HK-2 (cell line): ENCODE results near the gene FYTTD1.

Experiments used
- DNase-seq: peaks from one replicate; pipeline ENCODE4 v3.0.0-alpha.2; 2018; ENCODE audit not compliant: unreplicated experiment

FYTTD1 gene

GRCh38 chr3:197737749-197738462, 11.8 kb upstream of the FYTTD1 start:
- DNase-seq = no peak

DNA sequence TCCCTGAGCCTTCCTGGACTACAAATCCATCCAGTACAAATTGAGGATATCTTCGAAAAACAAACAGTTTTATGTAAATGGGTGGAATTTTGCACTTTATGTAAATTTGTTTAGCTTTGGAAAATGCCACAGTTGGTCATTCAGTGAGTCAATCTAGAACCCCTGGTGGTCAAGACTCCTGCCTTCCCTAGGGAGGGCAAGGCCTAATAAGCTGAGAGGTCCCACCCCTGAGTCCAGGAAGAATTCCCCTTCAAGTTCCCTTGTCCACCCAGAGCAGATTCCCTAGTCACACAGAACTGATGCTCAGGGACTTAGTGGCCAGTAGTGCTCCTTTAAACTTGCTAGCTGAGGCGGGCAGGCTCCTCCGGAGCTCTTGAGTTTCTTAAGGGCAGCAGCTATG, 6.9 kb upstream of the FYTTD1 start:
- DNase-seq = no peak

DNA sequence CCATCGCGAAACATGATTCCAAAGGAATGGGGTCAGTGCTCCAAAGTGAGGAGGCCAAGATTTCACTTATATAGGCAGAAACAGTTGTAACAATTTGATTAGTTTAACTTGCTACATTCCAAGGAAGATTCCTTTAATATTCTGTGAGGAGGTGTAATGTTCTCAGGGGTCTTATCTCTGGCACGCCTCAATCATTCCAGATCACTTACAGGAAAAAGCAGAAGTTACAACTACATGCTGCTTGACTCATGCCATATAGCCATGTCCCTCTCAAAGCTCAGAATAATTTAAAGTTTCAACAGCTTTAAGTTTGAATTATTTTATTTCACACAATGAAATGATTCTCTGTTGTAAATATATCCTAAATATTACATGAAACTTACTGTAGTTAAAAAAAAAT, 3.5 kb upstream of the FYTTD1 start:
- DNase-seq = no peak

DNA sequence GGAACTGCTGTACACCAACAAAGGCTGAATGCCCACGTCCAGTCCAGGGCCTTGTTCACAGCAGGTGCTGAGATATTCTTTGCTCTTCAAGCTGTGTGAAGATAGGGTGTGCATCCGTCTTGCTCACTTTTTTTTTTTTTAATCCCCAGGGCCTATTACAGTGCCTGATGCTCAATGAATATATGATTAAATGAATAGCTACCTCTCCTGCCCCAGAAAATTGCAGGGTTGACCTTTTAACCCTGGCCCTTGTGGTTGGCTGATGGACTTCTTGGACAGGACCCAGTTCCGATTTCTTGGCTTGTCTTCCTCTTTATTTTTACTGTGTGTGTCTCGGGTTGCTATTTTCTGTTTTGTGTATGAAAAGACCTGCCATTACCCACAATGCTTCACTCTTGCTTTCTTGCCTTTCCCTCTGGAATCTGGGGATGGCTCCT, 2.9 kb upstream of the FYTTD1 start:
- no peak for DNase-seq

DNA sequence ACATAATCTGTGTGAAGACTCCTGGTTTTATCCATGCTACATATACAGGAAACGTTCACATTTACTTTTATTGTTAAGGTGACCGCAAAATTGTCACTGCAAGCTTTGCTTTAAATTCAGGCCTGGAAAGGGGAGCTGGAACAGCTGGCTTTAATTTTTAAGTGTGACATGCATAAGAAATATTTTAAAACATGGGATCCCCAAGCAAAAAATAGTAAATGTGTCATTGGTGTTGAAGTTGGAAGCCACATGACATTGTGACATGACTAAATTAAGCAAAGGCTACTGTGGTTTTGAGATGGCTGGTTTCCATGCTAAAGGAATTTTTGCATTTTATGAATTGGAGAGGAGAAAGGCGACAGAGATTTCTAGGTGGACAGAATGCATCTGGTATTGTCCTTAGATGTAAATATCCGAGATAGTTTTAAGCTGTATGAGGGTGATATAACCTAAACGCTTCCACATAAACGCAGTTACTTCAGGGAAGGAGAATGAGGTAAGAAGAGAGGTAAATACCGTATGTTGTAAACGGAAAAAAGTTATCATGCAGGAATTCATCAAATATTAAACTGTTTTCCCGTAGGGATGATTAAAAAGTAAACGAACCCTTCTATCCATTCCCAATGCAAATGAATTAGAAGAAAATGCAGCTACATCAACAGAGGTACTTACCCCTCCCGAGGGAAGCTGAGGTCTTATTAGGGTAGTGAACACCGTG, 927 bp upstream of the FYTTD1 start:
- no peak for DNase-seq

GRCh38 chr3:197749315-197749600, 425 bp upstream of the FYTTD1 start:
- no peak for DNase-seq

DNA sequence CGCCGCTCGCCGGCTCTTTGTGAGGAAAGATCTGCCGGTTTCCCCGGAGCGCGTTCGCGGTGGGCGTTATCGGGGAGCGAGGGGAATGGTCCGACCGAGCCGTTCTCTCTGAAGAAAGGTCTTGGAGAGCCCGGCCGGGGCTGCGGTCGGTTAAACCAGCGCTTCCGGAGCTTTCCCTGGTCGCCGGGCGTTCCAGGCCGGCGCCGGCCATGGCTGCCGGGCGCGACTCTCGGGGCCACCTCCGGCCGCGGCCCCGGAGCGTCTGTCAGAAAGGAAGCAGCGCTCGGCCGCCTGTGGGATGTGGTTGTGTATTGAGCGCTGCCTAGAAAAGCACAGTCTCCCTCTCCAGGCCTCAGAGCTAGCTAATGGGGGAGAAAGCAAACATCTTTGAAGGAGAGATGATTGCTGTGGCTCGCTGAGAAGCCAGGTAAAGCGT, 731 bp downstream of the FYTTD1 start:
- DNase-seq = peak; percentile 71

DNA sequence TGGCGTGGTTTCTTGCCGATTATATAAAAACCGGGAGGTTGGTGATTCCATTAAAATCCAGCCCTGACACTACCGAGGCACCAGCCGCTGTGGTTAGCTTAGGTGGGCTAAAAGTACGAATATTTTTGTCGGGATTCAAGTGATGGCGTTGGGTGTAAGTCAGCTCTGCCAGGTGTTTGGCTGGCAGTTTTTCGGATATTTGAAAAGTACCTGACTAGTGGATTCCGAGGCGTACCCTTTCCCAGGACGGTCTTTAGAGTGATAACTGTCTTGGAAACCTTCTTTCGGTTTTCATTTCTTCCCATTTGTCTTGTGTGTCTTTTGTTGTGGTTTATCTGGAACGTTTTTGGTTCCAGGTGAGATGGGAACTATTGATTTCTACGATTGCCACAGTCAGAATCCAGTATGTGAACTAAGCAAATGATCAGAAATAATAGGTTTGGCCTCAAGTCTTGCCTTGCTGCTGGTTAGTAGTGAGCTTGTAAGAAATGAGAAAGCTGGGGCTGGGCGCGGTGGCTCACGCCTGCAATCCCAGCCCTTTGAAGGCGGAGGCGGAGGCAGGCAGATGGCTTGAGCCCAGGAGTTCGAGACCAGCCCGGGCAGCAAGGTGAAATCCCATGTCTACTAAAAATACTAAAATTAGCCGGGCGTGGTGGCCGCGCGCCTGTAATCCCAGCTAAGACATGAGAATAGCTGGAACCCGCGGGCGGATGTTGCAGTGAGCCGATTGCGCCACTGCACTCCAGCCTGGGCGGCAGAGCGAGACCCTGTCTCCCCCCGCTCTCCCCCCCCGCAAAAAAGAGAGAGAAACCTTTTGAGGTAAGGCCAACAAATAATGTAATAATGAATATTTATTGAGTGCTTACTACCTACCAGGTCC, 1.4 kb downstream of the FYTTD1 start:
- DNase-seq = peak; percentile 49

DNA sequence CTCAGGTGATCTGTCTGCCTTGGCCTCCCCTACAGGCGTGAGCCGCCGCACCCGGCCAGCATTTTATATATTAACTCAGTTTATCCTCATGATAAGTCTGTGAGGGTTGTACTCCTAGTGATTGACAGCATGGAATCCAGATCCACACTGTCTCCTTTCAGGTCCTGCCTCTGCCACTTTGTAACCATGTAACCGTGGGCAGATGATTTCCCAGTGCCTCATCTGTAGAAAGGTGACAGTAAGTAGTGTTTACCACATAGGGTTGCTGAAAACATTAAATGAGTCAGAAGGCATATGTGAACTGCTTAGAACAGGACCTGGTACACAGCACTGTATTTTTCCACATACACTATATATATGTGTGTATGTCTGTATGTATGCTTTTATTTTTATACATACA, 2.4 kb downstream of the FYTTD1 start:
- DNase-seq = no peak

GRCh38 chr3:197753263-197753662, 3.6 kb downstream of the FYTTD1 start:
- no peak for DNase-seq

DNA sequence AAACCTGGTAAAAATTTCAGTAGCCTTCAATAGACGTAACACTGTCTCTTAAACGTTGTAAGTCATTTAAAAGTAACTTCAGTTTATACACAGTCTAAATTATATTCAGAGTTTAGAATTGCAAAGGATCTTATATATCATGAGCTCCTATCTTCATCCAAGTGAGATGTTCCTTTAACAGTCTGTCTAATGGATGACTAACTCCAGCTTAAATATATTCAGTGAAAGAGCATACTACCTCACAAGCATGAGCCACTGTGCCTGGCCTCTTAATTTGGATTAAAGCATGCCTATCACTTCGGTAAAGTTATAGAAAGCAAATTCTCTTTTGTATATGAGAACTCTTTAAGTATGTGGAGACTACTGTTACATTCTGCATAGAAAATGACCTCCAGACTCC, 7.0 kb downstream of the FYTTD1 start:
- no peak for DNase-seq

- DNase-seq = no peak
These were observed 8.8 kb downstream of the FYTTD1 start for GRCh38 chr3:197758512-197758911.

DNA sequence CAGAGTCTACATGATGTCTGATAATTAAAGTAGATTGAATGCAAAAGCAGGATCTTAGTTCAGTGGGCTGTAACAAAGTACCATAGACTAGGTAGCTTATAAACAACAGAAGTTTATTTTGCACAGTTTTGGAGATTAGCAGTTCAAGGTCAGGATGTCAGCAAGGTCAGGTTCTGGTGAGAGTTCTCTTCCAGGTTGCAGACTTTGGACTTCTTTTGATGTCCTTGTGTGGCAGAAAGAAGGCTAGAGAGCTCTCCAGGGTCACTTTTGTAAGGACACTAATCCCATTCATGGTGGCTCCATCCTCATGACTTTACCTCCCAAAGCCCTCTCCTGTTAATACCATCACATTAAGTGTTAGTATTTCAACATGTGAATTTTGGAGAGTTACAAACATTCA, 12.1 kb downstream of the FYTTD1 start:
- no peak for DNase-seq

- DNase-seq = no peak
These were observed 25.6 kb downstream of the FYTTD1 start for GRCh38 chr3:197775317-197775716.

DNA sequence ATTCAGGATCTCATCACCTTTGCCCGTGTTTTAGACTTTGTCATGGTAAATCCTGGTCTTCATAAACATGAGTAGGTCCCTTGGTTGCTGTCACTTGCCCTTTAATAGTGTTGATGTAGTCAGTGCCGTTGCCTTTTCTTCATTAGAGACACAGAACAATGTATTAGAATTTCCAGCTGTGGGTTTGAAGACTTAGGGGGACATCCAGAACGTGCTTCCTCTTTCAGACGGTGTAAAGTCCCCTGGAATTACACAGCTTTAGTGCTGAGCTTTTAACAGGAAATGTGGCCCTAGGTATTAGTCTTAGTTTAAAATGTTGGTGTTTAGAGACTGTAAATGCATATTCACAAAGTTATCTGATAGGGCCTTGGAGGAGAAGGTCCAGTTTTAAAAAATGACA, 32.5 kb downstream of the FYTTD1 start:
- DNase-seq = no peak

GRCh38 chr3:197784019-197784585, 34.4 kb downstream of the FYTTD1 start:
- DNase-seq = no peak

GRCh38 chr3:197787412-197787811, 37.7 kb downstream of the FYTTD1 start:
- DNase-seq = no peak

GRCh38 chr3:197789309-197789708, 39.6 kb downstream of the FYTTD1 start:
- DNase-seq = no peak

GRCh38 chr3:197790033-197790432, 40.4 kb downstream of the FYTTD1 start:
- no peak for DNase-seq

- DNase-seq = peak; percentile 91
These were observed 41.6 kb downstream of the FYTTD1 start, which contains the start of gene LRCH3 for GRCh38 chr3:197791113-197791891. Gene LRCH3, plus strand, starts transcription at chr3:197791254. Its CDS starts 25 bp downstream, at chr3:197791279.

DNA sequence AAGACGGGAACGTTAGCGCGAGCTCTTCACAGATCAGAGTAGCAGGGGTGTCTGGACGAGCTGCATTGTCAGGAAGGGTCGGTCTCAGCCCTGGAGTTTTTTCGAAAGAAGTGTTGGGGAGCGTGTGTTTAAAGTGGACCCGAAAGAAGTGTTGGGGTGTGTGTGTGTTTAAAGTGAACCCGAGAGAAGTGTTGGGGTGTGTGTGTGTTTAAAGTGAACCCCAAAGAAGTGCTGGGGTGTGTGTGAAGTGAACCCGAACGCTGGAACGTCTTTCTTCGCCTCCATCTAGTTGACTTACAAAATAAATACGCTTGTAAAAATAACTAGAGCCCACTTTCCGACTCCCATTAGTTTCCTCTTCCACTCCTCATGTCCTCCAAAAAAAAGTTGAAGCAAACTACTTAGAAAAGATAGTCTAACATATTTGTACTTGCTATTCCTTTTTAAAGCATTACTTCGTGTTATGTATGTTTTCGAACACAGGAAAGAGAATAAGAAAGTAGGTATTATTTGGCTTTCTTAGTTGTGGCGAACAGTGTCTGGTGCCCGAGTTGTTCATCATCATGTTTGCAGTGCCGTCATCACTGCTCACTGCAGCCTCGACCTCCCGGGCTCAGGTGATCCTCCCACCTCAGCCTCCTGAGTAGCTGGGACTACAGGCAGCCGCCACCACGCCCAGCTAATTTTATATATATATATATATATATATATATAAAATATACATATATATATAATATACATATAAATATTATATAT, 42.4 kb downstream of the FYTTD1 start:
- no peak for DNase-seq
